H1 (cell line): ENCODE results near the gene TMEM108. TPM values are rescaled to one million over a fixed set of nuclear protein-coding genes. Genes with fewer than 3 reads are reported as not detected.

Experiments used
- CTCF ChIA-PET: fragments of 300-600 bp; sonication (Branson Sonifier 250); formaldehyde crosslinking; loops from one replicate; lab custom pipeline; 2021; ENCODE audit not compliant: partially characterized antibody; lab: Charles Lee
- POLR2A ChIA-PET: fragments of 300-600 bp; sonication (Branson Sonifier 250); formaldehyde crosslinking; loops from one replicate; lab custom pipeline; 2021; ENCODE audit warnings: inconsistent platforms; ENCODE audit not compliant: partially characterized antibody; lab: Charles Lee
- DNase-seq, 2 experiments: peaks; one replicate each; pipeline versions ENCODE4 v3.0.0 to v3.0.0-alpha.2; 2010 to 2022; ENCODE audit warnings: low spot score in 2 of 2, low read depth in 1 of 2, mixed read lengths in 1 of 2
- FAIRE-seq: peaks from 2 replicates; lab custom pipeline; 2011; peaks lifted over from hg19 to GRCh38; lab: Jason Lieb, UNC
- H2AFZ ChIP-seq: 2 replicates; pipeline ENCODE4 v1.8.1; 2012; ENCODE audit warnings: low read length, inconsistent platforms
- H2AK5ac ChIP-seq: 2 replicates; pipeline ENCODE4 v1.6.1; 2013; ENCODE audit warnings: low read depth, low read length
- H2BK120ac ChIP-seq: replicated peaks from 2 replicates; pipeline ENCODE3; 2013; ENCODE audit warnings: low read depth, low read length, inconsistent platforms
- H2BK12ac ChIP-seq: 2 replicates; pipeline ENCODE4 v1.6.1; 2013; ENCODE audit warnings: low read depth, low read length
- H2BK15ac ChIP-seq: 2 replicates; pipeline ENCODE4 v1.6.1; 2013; ENCODE audit warnings: low read length
- H2BK20ac ChIP-seq: 2 replicates; pipeline ENCODE4 v1.6.1; 2013; ENCODE audit warnings: low read length
- H2BK5ac ChIP-seq: 2 replicates; pipeline ENCODE4 v1.6.1; 2013; ENCODE audit warnings: low read depth, low read length
- H3K14ac ChIP-seq: 2 replicates; pipeline ENCODE4 v1.6.1; 2013; ENCODE audit warnings: inconsistent platforms; ENCODE audit not compliant: insufficient read length
- H3K18ac ChIP-seq: 2 replicates; pipeline ENCODE4 v1.6.1; 2013; ENCODE audit warnings: low read length; ENCODE audit errors: extremely low read depth
- H3K23ac ChIP-seq: 2 replicates; pipeline ENCODE4 v1.6.1; 2013; ENCODE audit warnings: inconsistent platforms; ENCODE audit not compliant: insufficient read length
- H3K23me2 ChIP-seq: 2 replicates; pipeline ENCODE4 v1.6.1; 2013; ENCODE audit warnings: low read depth, low read length
- H3K27ac ChIP-seq: 2 replicates; pipeline ENCODE4 v1.6.1; 2011; ENCODE audit warnings: low read depth, low read length, inconsistent platforms
- H3K27me3 ChIP-seq, 4 experiments: replicated peaks in 1 of 4; 1 replicate in 1 of 4; 2 replicates in 3 of 4; pipeline versions ENCODE4 v1.6.1 to v1.8.1; 2011 to 2013; ENCODE audit warnings: low read length in 3 of 4, mild to moderate bottlenecking in 3 of 4, inconsistent platforms in 2 of 4, mixed read lengths in 2 of 4, moderate library complexity in 1 of 4; ENCODE audit not compliant: control insufficient read depth in 3 of 4, insufficient read depth in 3 of 4; ENCODE audit errors: extremely low read depth in 1 of 4
- H3K36me3 ChIP-seq, 4 experiments: 2 replicates each; pipeline versions ENCODE4 v1.6.1 to v1.8.1; 2011 to 2013; ENCODE audit warnings: mild to moderate bottlenecking in 4 of 4, low read length in 3 of 4, moderate library complexity in 2 of 4, control low read depth in 1 of 4, inconsistent platforms in 1 of 4; ENCODE audit not compliant: insufficient read depth in 4 of 4, control insufficient read depth in 2 of 4
- H3K4ac ChIP-seq: replicated peaks from 2 replicates; pipeline ENCODE3; 2013; ENCODE audit warnings: low read length, low read depth, mixed read lengths, inconsistent platforms; ENCODE audit not compliant: insufficient read length
- H3K4me1 ChIP-seq, 4 experiments: replicated peaks in 1 of 4; 1 replicate in 1 of 4; 2 replicates in 3 of 4; pipeline versions ENCODE4 v1.6.1 to v1.8.1; 2011 to 2013; ENCODE audit warnings: low read length in 3 of 4, inconsistent platforms in 2 of 4, mixed read lengths in 1 of 4; ENCODE audit not compliant: insufficient read depth in 4 of 4, control insufficient read depth in 3 of 4
- H3K4me2 ChIP-seq, 2 experiments: 2 replicates each; pipeline versions ENCODE4 v1.6.1 to v1.8.1; 2011 to 2013; ENCODE audit warnings: low read depth in 2 of 2, low read length in 2 of 2, control low read depth in 1 of 2, inconsistent platforms in 1 of 2, mild to moderate bottlenecking in 1 of 2; ENCODE audit not compliant: insufficient read depth in 1 of 2
- H3K4me3 ChIP-seq, 4 experiments: fragments of 200-600, 300-600 bp in 1 of 4; sonication (generic), shearing (Covaris generic), sonication (Bioruptor Twin) in 1 of 4; 2 replicates each; pipeline versions ENCODE4 v1.5.1 to v1.8.1; 2011 to 2016; ENCODE audit warnings: low read length in 4 of 4, low read depth in 3 of 4, control low read depth in 2 of 4, inconsistent platforms in 2 of 4, mild to moderate bottlenecking in 2 of 4, mixed read lengths in 1 of 4, moderate library complexity in 1 of 4; ENCODE audit not compliant: insufficient read depth in 2 of 4; ENCODE audit errors: extremely low read depth in 1 of 4
- H3K56ac ChIP-seq: replicated peaks from 2 replicates; pipeline ENCODE3; 2013; ENCODE audit warnings: low read depth, mild to moderate bottlenecking, mixed read lengths, low read length, inconsistent platforms; ENCODE audit not compliant: insufficient read length
- H3K79me1 ChIP-seq: 2 replicates; pipeline ENCODE4 v1.6.1; 2013; ENCODE audit warnings: low read depth, low read length, control low read depth
- H3K79me2 ChIP-seq, 2 experiments: 2 replicates each; pipeline versions ENCODE4 v1.6.1 to v1.8.1; 2012 to 2013; ENCODE audit warnings: low read length in 2 of 2, mild to moderate bottlenecking in 2 of 2, inconsistent platforms in 1 of 2; ENCODE audit not compliant: insufficient read depth in 2 of 2, control insufficient read depth in 1 of 2
- H3K9ac ChIP-seq, 4 experiments: replicated peaks in 1 of 4; 1 replicate in 1 of 4; 2 replicates in 3 of 4; pipeline versions ENCODE4 v1.6.1 to v1.8.1; 2011 to 2013; ENCODE audit warnings: low read depth in 3 of 4, low read length in 3 of 4, control low read depth in 2 of 4, mild to moderate bottlenecking in 2 of 4, moderate library complexity in 2 of 4, inconsistent platforms in 1 of 4; ENCODE audit errors: extremely low read depth in 1 of 4
- H3K9me3 ChIP-seq, 2 experiments: 2 replicates each; pipeline versions ENCODE4 v1.6.1 to v1.8.1; 2012 to 2013; ENCODE audit warnings: mild to moderate bottlenecking in 2 of 2, moderate library complexity in 2 of 2, control low read depth in 1 of 2, inconsistent platforms in 1 of 2, low read depth in 1 of 2, low read length in 1 of 2, mixed read lengths in 1 of 2; ENCODE audit not compliant: insufficient read depth in 2 of 2
- H4K20me1 ChIP-seq, 2 experiments: replicated peaks in 1 of 2; 2 replicates each; pipeline versions ENCODE3 to v1.8.1; 2011 to 2013; ENCODE audit warnings: inconsistent platforms in 2 of 2, low read length in 2 of 2, mild to moderate bottlenecking in 1 of 2; ENCODE audit not compliant: insufficient read depth in 2 of 2, control insufficient read depth in 1 of 2
- H4K5ac ChIP-seq: 2 replicates; pipeline ENCODE4 v1.6.1; 2013; ENCODE audit warnings: low read length, low read depth, mixed read lengths, inconsistent platforms; ENCODE audit not compliant: insufficient read length
- H4K8ac ChIP-seq: 2 replicates; pipeline ENCODE4 v1.8.0; 2013; ENCODE audit warnings: mild to moderate bottlenecking, moderate library complexity, low read length, inconsistent platforms; ENCODE audit not compliant: insufficient read depth; ENCODE audit errors: extremely low read depth
- H4K91ac ChIP-seq: replicated peaks from 2 replicates; pipeline ENCODE3; 2013; ENCODE audit warnings: low read length, mixed read lengths, inconsistent platforms; ENCODE audit not compliant: insufficient read length
- BACH1 ChIP-seq: IDR thresholded peaks from 2 replicates; pipeline ENCODE4 v1.6.1; 2012; ENCODE audit warnings: low read length, improper control_type of control experiment
- BCL11A ChIP-seq, 2 experiments: IDR thresholded peaks; one replicate each; pipeline ENCODE4 v1.6.1; 2011; ENCODE audit warnings: low read depth in 2 of 2, low read length in 2 of 2, mild to moderate bottlenecking in 2 of 2
- CHD2 ChIP-seq: IDR thresholded peaks from 2 replicates; pipeline ENCODE4 v1.6.1; 2012; ENCODE audit warnings: low read length, improper control_type of control experiment
- GTF2F1 ChIP-seq: IDR thresholded peaks from 2 replicates; pipeline ENCODE4 v1.6.1; 2012; ENCODE audit warnings: low read depth, low read length, improper control_type of control experiment, borderline replicate concordance
- HDAC2 ChIP-seq, 2 experiments: fragments of 300-600 bp in 1 of 2; sonication (generic) in 1 of 2; IDR thresholded peaks; 2 replicates each; pipeline ENCODE4 v1.6.1; 2011 to 2012; ENCODE audit warnings: low read depth in 2 of 2, low read length in 2 of 2, mild to moderate bottlenecking in 2 of 2, moderate library complexity in 2 of 2, borderline replicate concordance in 1 of 2, inconsistent platforms in 1 of 2
- HDAC6 ChIP-seq: IDR thresholded peaks from one replicate; pipeline ENCODE4 v1.7.1; 2012; ENCODE audit warnings: low read depth, mild to moderate bottlenecking, inconsistent platforms, low read length, moderate library complexity
- NRF1 ChIP-seq: IDR thresholded peaks from 2 replicates; pipeline ENCODE4 v1.6.1; 2011; ENCODE audit warnings: mild to moderate bottlenecking, low read depth, low read length, improper control_type of control experiment
- RFX5 ChIP-seq: IDR thresholded peaks from 2 replicates; pipeline ENCODE4 v1.6.1; 2011; ENCODE audit warnings: low read depth, low read length, improper control_type of control experiment, borderline replicate concordance
- SP2 ChIP-seq: IDR thresholded peaks from 2 replicates; pipeline ENCODE4 v1.6.1; 2012; ENCODE audit warnings: mild to moderate bottlenecking, low read length, inconsistent platforms
- TAF7 ChIP-seq: optimal IDR thresholded peaks from 2 replicates; pipeline ENCODE3; 2011; ENCODE audit warnings: low read depth, mild to moderate bottlenecking, inconsistent platforms, low read length, moderate library complexity, borderline replicate concordance
- TEAD4 ChIP-seq: IDR thresholded peaks from 2 replicates; pipeline ENCODE4 v1.6.1; 2012; ENCODE audit warnings: low read depth, low read length, inconsistent platforms, mixed read lengths
- YY1 ChIP-seq: IDR thresholded peaks from 2 replicates; pipeline ENCODE4 v1.6.1; 2011; ENCODE audit warnings: low read depth, mild to moderate bottlenecking, low read length
- WGBS, 2 experiments: shearing (Covaris generic) in 1 of 2; methylation state at CpG; one replicate each; pipeline versions ENCODE4 v1.1.6 to v1.1.7; 2013 to 2015; ENCODE audit warnings: low lambda C conversion rate in 2 of 2, mixed read lengths in 2 of 2, inconsistent platforms in 1 of 2, low coverage in 1 of 2, missing lambda C conversion rate in 1 of 2; ENCODE audit not compliant: insufficient replicate concordance in 2 of 2, insufficient coverage in 1 of 2, insufficient read length in 1 of 2; ENCODE audit errors: extremely low coverage in 1 of 2, missing lambda C conversion rate in 1 of 2; 5-methylcytosine and 5-hydroxymethylcytosine counted together
- polyA plus RNA-seq, 7 experiments: library from polyadenylated mRNA; depleted of rRNA in 3 of 7; stranded (reverse) in 5 of 7; unstranded in 2 of 7; fragments of >200 nt in 5 of 7; fragments of 200-250 nt in 2 of 7; gene quantifications; 1 replicate in 5 of 7; 2 replicates in 1 of 7; 4 replicates in 1 of 7; pipeline versions ENCODE4 v1.2.1 to v1.2.3, GENCODE V29; 2011 to 2013; ENCODE audit warnings: missing spikeins in 2 of 7, mixed read lengths in 2 of 7
- total RNA-seq: library from RNA; stranded (reverse); fragmentation: NEBNext Ultra II Directional; extraction: Animal tissue kit (Norgen Biotek cat#: 25700); gene quantifications from 2 replicates; pipeline ENCODE4 v1.2.1, GENCODE V29; 2021
- TF ChIP-seq, protein P1 (sequence below): IDR thresholded peaks from 2 replicates; pipeline ENCODE4 v1.6.1; 2011; ENCODE audit warnings: low read length, improper control_type of control experiment
- TF ChIP-seq, protein P2 (sequence below): IDR thresholded peaks from 2 replicates; pipeline ENCODE4 v1.6.1; 2012; ENCODE audit warnings: inconsistent platforms

Gene TMEM108
- total and polyA plus RNA-seq, 2 of the 8 experiments (the other 6 are each of a cell fraction or from before 2014, with no cell fraction given) = 14.3 to 16.2 TPM

DNA sequence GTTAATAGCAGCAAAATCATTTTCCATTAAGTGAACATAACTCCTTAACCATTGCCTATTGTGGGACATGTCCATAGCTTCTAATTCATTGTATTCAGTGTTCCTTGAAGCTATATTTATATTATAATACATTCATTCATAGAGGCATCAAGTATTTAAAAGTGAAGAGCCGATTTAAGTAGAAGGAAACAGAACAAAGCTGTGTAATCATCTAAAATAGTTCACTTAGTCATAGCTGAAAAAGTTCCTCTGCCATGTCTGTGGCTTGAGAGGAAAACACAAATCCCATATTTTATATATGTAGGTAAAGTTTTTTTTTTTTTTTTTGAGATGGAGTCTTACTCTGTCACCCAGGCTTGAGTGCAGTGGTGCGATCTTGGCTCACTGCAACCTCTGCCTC lies 54.5 kb downstream of the TMEM108 start:
- H2BK15ac ChIP-seq = no peak overlapping the region
- no peaks in the 10 kb centered on the region for H3K79me1 ChIP-seq
- no peak overlapping the region for H2BK5ac ChIP-seq
- H3K4ac ChIP-seq = no peak overlapping the region
- WGBS, 2 experiments = 87% methylated on average over 2 of the region's 2 CpGs; no CpG with 5 or more reads in 1 of the 2 experiments
- H4K20me1 ChIP-seq = no peaks in the 10 kb centered on the region
- H3K9ac ChIP-seq = no peak overlapping the region
- H3K79me2 ChIP-seq = no peaks in the 10 kb centered on the region
- H3K14ac ChIP-seq = no peak overlapping the region
- H3K9me3 ChIP-seq = peaks cover 0 to 3% of the 10 kb centered on the region in 2 experiments; a peak in 1 of 4 replicates
- H4K5ac ChIP-seq = no peak overlapping the region
- ChIA-PET CTCF (interaction anchor here (0.6 to 1.4 kb wide), 6 partner anchors 24 to 623 kb away, joined by 3 to 6 read pairs (median 4); no protein-coding TSS in a partner anchor), POLR2A (no interaction called here)
- H3K4me1 ChIP-seq = no peaks in the 10 kb centered on the region; a peak in 1 of 7 replicates
- H2BK120ac ChIP-seq = no peak overlapping the region
- H4K91ac ChIP-seq = no peak overlapping the region
- H3K36me3 ChIP-seq = no peaks in the 10 kb centered on the region
- no peak overlapping the region for H2AFZ ChIP-seq
- no peak overlapping the region for H2BK12ac ChIP-seq
- H3K27me3 ChIP-seq = no peaks in the 10 kb centered on the region
- H3K23me2 ChIP-seq = no peaks in the 10 kb centered on the region
- FAIRE-seq (no peak), DNase-seq (no peak)
- H4K8ac ChIP-seq = no peak overlapping the region
- H3K18ac ChIP-seq = no peak overlapping the region
- no peak overlapping the region for H3K27ac ChIP-seq
- H3K56ac ChIP-seq = no peak overlapping the region
- H3K23ac ChIP-seq = no peak overlapping the region
- no peak overlapping the region for H2BK20ac ChIP-seq
- no peak overlapping the region for H3K4me3 ChIP-seq
- H2AK5ac ChIP-seq = no peak overlapping the region
- no peak overlapping the region for H3K4me2 ChIP-seq
- TF ChIP-seq SP2 (no peak), YY1 (no peak), BACH1 (no peak), HDAC2 (IDR thresholded peaks at IDR 0.05; ENCODE audit: borderline replicate concordance in 1 of 2, low read depth in 2 of 2, low read length in 2 of 2) (no peak), TAF7 (no peak), TEAD4 (no peak), GTF2F1 (no peak), NRF1 (no peak), HDAC6 (no peak), RFX5 (no peak), CHD2 (no peak), BCL11A (IDR thresholded peaks at IDR 0.05; ENCODE audit: low read depth in 2 of 2, low read length in 2 of 2) (no peak)
- TF ChIP-seq, protein P1, sequence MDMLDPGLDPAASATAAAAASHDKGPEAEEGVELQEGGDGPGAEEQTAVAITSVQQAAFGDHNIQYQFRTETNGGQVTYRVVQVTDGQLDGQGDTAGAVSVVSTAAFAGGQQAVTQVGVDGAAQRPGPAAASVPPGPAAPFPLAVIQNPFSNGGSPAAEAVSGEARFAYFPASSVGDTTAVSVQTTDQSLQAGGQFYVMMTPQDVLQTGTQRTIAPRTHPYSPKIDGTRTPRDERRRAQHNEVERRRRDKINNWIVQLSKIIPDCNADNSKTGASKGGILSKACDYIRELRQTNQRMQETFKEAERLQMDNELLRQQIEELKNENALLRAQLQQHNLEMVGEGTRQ = no peak
- TF ChIP-seq, protein P2, sequence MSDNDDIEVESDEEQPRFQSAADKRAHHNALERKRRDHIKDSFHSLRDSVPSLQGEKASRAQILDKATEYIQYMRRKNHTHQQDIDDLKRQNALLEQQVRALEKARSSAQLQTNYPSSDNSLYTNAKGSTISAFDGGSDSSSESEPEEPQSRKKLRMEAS = no peak
